RCC 7860 (cell line): ENCODE results near the gene CTDNEP1.
A peak's percentile ranks its signal among the peaks of the same experiment; 100 is the strongest.

ENCODE experiments used
- DNase-seq: peaks from one replicate; pipeline ENCODE4 v3.0.0-alpha.2; 2015; ENCODE audit warnings: low spot score
- FAIRE-seq: peaks from 2 replicates; lab custom pipeline; 2012; peaks lifted over from hg19 to GRCh38; lab: Jason Lieb, UNC

CTDNEP1 gene

GRCh38 chr17:7232114-7232513 is 19.4 kb downstream of the CTDNEP1 start:
- DNase-seq: no peak
- FAIRE-seq: no peak

DNA sequence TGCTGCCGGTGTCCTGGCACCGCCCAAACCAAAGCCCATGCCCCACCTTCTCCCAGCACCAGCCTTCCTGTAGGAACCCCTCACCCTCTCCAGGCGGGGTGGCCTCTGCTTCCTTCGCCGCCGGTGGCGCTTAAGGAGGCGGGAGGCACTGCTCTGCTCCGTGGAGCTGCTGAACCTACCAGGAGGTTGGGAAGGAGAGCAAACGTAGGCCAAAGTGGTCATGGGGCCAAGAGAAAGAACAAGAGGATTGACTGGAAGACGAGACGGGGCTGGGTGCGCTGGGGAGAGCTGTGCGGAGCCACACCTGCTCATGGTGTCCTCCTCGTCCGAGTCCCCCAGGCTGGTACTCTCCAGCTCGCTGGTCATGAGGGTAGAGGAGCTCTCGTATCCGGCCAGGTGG is 22.0 kb downstream of the CTDNEP1 start:
- FAIRE-seq (no peak), DNase-seq (no peak)

- DNase-seq (no peak), FAIRE-seq (no peak)
Measured at GRCh38 chr17:7228920-7229319, 22.6 kb downstream of the CTDNEP1 start.

GRCh38 chr17:7226721-7227710 is 24.5 kb downstream of the CTDNEP1 start:
- FAIRE-seq (no peak), DNase-seq (no peak)

GRCh38 chr17:7225711-7226331 is 25.7 kb downstream of the CTDNEP1 start:
- DNase-seq (no peak), FAIRE-seq (no peak)

DNA sequence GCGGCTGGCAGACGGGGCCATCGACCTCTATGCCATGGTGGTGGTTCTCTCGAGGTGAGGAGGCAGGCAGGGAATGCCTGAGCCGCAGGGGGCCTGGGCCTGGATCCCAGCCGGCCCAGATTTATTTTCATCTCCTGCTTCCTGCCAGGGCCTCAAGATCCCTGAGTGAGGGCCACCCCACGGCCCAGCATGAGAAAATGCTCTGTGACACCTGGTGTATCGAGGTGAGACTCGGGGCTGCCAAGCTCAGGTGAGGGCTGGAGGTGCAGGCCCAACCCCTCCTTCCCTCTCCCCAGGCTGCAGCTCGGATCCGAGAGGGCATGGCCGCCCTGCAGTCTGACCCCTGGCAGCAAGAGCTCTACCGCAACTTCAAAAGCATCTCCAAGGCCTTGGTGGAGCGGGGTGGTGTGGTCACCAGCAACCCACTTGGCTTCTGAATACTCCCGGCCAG is 26.8 kb downstream of the CTDNEP1 start:
- FAIRE-seq: no peak
- DNase-seq: no peak

- FAIRE-seq (no peak), DNase-seq (no peak)
Measured at GRCh38 chr17:7224110-7224509, 27.4 kb downstream of the CTDNEP1 start.

- DNase-seq (no peak), FAIRE-seq (no peak)
Measured at GRCh38 chr17:7223375-7223774, 28.2 kb downstream of the CTDNEP1 start.

DNA sequence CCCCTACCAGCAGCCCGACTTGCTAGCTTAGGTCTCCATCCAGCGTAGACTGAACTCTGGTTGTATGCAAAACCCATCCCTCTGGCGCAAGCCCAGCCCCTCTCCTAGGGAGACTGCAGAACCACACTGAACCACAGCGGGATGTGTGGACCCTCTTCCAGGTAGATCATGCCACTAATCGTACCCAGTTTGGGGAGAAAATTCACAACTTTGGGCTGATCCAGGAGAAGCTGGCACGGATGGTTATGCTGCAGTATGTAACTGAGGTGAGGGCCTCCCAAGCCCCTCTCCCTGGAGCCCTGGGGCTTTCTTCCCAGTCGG is 28.6 kb downstream of the CTDNEP1 start:
- DNase-seq: no peak
- FAIRE-seq: no peak

DNA sequence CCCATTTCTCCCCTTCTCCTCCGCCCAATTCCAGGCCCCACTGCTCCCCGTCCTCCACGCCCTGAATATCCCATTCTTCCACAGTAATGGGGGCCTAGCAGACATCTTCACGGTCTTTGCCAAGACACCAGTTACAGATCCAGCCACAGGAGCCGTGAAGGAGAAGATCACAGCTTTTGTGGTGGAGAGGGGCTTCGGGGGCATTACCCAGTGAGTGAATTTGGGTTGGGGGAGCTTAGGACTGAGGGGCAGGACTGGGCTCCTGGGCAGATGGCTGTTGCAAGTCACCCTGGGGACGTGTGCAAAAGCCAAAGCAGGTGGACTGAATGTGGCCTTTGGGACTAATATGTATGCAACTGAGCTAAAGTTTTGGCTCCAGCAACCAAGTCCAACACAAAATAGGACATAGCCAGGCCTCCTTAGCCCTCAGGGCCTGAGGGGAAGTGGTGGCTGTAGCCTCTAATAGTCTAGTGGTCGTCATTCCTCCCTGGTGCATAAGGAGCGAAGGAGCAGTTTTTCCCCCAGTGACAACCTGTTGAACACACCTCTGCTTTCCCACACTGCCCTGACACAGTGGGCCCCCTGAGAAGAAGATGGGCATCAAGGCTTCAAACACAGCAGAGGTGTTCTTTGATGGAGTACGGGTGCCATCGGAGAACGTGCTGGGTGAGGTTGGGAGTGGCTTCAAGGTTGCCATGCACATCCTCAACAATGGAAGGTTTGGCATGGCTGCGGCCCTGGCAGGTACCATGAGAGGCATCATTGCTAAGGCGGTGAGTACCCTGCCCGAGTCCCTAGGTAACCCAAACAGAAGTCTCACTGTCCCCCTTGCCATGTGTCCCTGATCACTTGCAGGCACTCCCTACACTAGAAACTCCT is 29.2 kb downstream of the CTDNEP1 start:
- FAIRE-seq (no peak), DNase-seq (no peak)

- DNase-seq (no peak), FAIRE-seq (no peak)
Measured at GRCh38 chr17:7221278-7222092, 30.0 kb downstream of the CTDNEP1 start.

DNA sequence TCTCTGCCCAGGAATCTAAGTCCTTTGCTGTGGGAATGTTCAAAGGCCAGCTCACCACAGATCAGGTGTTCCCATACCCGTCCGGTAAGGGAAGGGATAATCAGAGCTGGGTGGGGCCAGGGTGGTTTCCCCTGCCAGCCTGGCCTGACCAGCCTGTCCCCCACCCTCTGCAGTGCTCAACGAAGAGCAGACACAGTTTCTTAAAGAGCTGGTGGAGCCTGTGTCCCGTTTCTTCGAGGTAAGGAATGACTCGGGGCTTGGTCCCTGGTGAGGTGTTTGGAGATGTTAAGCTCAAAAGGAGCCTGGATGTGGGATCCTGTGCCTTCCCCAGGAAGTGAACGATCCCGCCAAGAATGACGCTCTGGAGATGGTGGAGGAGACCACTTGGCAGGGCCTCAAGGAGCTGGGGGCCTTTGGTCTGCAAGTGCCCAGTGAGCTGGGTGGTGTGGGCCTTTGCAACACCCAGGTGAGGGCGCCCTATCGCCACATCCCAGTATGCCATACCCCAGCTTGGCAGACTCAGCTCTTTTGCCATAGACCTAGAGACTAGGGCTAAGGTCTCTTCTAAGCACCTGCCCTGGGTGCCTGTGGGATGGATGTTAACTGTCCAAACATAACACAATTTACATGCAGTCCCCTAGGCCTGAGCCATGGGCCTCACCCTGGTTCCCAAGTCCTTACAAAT is 30.8 kb downstream of the CTDNEP1 start:
- FAIRE-seq: no peak

GRCh38 chr17:7219812-7220592 is 31.5 kb downstream of the CTDNEP1 start, which contains the start of the genes ACADVL and DLG4:
TSS of gene ACADVL (plus strand) at chr17:7219938. CDS start at chr17:7219985, 47 bp downstream.
TSS of gene DLG4 (minus strand) at chr17:7219836.
- DNase-seq (peak; percentile 68), FAIRE-seq (no peak)

More for the DNA sequence above, 30.8 kb downstream of the CTDNEP1 start:
- DNase-seq: peak; percentile 36

- DNase-seq (no peak), FAIRE-seq (no peak)
Measured at GRCh38 chr17:7219229-7219811, 32.2 kb downstream of the CTDNEP1 start.

DNA sequence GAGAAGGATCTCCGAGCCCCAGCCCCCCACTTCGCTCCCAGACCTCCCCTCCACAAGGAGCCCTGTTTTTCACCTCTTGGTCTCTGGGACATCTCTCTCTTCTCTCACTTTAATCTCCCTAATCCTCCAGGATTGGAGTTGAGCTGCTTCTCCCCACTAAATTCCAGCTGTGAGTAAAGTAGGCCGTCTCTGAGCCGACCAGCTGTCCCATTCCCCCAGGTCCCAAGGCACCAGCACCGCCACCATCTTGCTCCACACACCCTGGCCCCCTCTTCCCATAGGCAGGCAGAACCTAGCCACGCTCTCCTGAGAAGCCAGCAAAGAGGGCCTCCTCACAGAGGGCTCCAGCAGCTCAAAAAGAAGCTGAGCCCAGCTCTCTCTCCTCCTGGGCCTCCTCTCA is 32.8 kb downstream of the CTDNEP1 start:
- FAIRE-seq: no peak
- DNase-seq: no peak

DNA sequence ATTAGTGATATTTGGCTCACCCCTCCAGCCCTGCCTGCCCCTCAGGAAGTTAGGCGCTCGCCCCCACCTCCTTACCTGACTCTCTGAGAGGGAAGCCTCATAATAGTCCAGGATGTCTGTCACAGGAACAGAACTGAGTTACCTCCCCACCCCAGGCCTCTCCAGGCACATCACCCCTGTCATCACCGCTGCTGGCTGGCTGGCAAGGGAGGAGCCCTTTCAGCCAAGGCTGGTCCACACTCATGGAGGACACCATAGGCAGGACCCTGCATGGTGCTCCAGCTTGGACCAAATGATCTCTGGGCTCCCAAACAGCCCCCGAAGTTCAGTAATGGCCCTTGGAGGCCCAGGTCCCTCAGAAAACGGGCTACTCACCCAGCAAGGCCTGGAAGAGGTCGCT is 33.4 kb downstream of the CTDNEP1 start:
- DNase-seq (no peak), FAIRE-seq (no peak)

- no peak for DNase-seq
- no peak for FAIRE-seq
Measured at GRCh38 chr17:7217113-7217987, 34.2 kb downstream of the CTDNEP1 start.
